HG02852 (cell line): Measurements from ENCODE around the gene PARD3.
A peak's percentile ranks its signal among the peaks of the same experiment; 100 is the strongest.

Source experiments
- ATAC-seq: cut with Tn5 transposase; IDR thresholded peaks from one replicate; pipeline ENCODE4 v1.9.1; 2021; ENCODE audit warnings: mild to moderate bottlenecking, moderate library complexity; ENCODE audit not compliant: unreplicated experiment

The PARD3 gene

DNA sequence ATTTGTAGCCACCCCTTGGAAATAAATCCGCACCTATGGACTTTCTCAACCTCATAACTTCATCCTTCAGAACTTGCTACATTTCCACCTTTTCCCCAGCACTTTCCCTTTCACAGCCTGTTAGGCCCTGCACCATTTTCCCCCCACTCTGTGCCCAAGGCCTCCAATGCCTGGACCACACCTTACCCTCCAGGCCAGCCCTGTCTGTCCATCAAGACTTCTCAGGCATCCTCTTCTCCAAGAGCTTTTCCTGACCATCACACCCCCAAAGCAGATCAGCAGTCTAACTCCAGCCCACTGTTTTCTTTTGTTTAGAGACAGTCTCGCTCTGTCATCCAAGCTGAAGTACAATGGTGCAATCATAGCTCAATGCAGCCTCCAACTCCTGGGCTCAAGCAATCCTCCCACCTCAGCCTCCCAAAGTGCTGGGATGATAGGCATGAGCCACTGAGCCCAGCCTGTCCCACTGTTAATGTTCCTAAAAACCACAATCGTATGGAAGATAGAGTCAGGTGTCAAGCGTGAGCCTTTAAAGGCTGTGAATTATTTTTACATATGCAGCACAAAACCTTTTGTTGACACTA lies 116.8 kb downstream of the PARD3 start:
- no peak for ATAC-seq

DNA sequence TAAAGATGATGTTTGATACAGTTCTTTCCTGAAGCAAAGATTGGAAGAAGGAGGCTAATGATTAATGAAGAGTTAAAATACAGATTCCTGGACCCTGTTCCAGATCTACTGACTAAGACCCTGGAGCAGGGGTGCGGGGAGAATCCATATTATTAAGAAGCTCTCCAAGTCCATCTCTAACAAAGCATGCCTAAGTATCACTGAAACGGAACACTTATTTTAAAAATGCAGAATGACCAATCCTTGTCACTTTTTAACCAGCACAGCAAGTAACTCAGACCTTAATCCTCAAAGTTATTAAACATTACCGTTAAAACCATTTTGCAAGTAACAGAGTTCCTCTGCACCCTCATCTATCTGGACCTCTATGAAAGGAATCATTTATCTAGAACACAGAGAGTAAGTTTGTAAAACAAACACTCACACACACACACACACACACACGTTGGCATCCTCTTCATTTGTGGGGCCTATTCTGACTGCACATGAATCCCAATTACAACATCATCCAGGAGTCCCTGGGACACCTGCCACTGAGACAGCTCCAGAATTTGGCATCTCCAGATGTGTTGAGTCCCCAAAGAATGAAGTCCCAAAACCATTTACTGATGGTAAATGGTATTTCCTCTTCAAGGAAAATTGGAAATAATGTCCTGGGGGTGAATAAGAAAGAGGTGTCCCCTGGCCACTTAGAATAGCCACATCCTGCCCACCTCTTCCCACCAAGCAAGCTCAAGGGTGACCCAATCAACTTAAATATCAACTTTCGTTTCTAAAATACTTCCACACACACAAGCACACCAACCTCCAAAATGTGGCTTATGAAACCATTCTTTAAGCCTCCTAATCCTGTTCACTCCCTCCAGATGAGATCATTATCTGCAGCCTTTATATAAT lies 117.5 kb downstream of the PARD3 start:
- ATAC-seq = no peak

DNA sequence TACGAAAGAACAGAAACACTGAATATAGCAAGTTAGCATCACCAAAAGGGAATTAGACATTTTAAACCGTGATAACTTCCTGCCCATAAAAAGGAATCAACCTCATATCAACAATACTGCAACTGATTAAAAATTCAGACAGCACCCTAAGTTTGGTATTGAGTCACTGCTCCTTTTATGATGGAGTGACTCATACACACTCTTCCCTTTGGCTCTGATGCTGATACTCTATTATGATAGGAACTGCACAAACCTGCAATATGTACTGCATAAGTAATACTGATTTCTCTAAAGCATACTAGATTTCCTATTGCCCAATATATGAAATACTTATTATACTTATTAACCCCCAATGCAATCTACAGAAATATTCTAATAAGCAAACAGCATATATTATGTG lies 118.7 kb downstream of the PARD3 start:
- no peak for ATAC-seq

DNA sequence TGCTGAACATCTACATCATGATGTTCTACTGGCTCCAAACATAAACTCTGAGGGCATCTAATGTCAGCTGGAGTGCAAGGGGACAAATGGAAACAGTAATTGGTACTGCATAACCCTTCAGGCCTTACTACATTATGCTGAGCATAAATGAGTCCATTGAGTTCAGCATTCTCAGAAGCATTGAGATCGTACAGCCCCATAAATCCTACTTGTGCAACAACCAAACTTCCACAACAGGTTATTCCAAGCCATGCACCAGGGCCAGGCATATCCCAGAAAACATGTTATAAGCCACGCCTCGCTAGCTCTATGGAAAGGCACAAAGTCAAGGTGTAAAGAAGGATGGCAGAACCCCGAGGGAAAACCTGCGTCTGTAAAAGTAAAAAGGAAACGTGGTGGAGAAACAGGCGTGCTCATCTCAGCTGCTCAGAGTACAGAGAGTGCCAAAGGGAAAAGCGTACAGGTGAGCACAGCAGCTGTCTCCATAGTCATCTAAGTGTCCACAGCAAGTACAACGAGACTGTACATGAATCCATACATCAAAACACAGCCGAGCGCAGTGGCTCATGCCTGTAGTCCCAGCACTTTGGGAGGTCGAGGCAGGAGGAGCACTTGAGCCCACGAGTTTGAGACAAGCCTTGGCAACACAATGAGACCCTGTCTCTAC lies 124.6 kb downstream of the PARD3 start:
- no peak for ATAC-seq

DNA sequence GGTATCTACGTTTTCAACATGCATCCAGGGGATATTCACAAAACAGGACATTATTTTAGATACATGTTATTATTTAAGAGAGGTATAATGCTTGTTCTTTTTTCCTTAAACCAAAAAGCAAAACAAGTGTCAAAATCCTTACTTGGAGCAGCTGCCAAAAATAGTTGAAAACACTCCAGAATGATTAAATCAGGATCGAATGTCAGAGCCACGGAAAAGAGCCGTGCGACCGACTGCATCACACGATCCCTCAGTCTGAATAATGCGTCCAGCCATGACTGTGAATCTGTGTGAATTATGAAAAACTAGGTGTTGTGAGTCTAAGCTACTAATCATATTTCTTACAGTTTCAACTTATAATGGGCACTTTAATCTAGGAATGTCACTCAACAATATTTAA lies 126.0 kb downstream of the PARD3 start:
- ATAC-seq = no peak

DNA sequence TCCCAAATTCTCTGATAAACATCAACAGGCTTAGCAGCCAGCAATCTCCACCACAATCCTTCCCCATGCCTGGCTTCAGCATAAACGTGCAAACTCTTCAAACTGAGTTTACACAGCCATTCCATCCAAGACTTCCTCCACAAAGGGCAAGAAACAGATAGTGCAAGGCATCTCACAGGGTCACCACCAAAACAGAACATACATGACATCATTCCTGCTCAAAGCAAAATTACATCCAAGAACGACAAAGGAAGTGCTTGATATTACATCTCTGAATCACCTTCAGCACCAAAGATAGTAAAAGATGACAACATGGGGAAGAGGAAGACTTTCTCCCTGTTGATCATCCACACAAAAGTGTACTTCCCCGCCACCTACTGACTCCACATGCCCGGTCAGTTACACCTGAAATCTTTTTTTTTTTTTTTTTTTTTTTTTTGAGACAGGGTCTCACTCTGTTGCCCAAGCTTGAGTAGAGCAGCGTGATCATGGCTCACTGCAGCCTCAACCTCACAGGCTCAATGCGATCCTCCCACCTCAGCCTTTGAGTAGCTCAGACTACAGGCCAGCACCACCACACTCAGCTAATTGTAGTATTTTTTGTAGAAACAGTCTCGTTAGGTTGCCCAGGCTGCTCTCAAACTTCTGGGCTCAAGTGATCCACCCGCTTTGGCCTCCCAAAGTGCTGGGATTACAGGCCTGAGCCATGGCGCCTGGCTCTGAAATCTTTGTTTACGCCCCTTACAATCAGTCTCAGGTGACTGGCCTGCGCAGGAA lies 127.5 kb downstream of the PARD3 start:
- no peak for ATAC-seq

DNA sequence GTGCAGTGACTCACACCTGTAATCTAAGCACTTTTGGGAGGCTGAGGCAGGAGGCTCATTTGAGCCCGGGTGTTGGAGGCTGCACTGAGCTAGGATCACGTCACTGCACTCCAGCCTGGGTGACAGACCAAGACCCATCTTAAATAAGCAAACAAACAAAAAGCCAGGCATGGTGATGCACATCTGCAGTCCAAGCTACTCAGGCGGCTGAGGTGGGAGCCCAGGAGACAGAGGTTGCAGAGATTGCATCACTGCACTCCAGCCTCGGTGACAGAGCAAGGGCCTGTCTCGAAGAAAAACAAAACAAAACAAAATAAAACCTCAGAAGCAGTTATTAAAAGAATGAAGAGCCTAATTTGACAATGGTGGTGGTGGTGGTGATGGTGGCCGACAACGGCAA lies 132.5 kb downstream of the PARD3 start:
- no peak for ATAC-seq

DNA sequence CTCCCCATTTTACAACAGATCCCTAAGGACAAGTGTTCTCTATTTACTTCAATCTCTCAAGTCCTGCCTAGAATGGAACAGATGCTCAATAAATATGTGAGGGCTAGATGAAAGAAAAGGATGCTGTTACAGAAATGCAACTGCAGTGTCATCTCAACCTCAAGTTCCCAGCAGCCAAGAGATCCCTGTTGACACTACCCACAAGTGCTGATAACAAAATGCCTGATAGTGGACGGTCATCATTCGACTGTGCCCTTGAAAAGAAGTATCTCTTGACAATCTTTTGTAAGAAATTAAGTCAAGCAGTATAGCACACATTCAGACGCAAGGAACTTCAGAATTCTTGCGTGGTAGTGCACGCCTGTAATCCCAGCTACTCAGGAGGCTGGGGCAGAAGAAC lies 133.2 kb downstream of the PARD3 start:
- ATAC-seq = no peak

DNA sequence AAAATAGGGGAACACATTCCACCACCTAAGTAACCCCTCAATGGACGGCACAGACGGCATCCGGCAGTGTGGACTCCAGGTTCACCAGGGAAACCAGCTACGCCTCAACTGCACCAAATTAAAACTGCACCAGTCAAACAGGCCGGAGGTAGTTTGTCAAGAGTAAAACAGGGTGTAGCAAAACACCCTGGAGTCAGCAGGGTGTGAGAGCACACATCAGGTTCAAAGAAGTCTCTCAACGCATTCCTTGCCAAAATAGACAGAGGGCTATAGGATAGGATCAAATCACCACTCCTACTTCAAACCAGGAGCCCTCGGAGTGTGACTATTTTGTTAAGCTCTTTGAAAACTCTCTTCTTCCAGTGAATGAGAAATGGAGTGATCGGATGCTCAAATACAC lies 135.9 kb downstream of the PARD3 start:
- no peak for ATAC-seq

DNA sequence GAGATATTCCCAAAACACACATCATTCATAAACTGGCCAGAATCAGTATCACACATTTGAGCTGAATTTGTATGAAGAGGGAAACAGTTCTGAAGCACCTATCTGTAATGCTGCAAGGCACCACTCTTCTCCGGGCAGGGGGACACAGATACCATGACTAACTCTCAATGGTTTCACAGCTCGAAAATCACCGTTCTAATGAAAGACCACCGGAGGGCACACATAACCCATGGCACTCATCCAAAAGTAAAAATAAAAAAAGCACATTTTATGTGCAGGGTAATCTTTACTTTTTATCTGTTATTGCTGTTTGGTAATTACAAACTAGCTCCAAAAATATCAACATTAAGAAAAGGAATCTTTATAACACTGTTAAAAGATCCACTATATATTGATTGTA lies 137.5 kb downstream of the PARD3 start:
- ATAC-seq = no peak

DNA sequence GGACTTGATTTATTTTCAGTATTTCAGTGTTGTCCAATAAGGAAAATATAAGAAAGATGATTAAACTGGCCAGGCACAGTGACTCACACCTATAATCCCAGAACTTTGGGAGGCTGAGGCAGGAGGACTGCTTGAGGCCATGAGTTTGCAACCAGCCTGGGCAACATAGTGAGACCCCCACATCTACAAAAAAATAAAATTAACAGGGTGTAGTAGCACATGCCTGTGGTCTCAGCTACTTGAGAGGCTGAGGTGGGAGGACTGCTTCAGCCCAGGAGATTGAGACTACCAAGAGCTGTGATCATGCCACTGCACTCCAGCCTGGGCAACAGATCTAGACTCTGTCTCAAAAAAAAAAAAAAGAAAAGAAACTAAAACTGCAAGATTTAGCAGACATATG lies 138.0 kb downstream of the PARD3 start:
- no peak for ATAC-seq

DNA sequence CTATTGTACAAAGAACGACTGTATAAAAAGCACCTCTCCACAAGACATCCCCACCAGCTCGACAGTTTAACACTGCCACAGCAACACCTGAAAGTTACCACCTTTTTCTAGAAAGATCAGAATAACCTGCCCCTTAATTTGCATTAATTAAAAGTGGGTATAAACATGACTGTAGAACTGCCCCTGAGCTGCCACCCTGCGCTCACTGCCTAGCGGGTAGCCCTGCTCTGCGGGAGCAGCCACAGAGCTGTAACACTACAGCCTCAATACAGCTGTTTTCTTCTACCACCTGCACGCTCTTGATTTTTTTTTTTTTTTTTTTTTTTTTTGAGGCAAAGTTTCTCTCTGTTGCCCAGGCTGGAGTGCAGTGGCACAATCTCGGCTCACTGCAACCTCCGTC lies 140.9 kb downstream of the PARD3 start:
- no peak for ATAC-seq

DNA sequence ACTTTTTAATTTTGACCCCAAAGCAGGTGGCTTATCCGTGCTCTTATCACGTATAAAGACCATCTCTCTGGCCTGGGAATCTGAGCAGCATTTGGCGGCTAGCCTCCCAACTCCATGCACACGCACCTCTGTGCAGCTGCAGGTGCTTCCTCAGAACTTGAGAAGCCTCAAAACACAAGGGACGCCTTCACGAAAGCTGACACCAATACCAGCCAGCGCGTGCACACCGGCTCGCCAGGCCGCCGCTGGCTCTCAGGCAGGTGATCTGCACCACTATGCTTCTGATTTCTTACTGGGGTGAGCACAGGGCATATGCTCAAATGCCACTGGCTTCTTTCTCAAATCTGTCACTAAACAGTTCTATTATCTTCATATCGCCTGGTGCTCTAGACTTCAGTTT lies 145.0 kb downstream of the PARD3 start:
- no peak for ATAC-seq

DNA sequence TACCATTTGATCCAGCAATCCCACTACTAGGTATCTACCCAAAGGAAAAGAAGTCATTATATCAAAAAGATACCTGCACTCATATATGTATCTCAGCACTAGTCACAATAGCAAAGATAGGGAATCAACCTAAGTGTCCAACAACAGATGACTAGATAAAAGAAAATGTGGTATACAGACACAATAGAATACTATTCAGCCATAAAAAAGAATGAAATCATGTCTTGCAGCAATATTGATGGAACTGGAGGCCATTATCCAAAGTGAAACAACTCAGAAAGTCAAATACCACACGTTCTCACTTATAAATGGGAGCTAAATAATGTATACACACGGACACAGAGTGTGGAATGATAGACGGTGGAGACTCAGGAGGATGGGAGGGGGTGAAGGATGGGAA lies 146.0 kb downstream of the PARD3 start:
- no peak for ATAC-seq

DNA sequence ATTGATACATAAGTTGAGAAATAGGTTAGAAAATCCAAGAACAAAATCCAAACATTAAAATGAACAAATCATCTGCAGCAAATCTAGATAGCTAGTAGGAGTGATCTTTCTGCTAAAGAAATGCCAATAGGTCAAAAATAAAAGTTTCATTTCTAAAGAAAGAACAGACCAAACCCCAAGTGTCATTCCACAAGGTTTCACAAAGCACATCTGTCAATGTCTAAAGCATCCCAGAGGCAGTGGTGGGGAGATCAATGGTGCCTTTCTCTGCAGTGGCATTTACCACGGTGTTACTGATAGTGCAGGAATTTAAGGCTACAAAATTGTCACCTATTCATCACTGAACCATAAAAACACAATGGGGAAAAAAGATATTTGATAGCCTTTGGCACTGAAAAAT lies 147.9 kb downstream of the PARD3 start:
- peak; percentile 36 for ATAC-seq

DNA sequence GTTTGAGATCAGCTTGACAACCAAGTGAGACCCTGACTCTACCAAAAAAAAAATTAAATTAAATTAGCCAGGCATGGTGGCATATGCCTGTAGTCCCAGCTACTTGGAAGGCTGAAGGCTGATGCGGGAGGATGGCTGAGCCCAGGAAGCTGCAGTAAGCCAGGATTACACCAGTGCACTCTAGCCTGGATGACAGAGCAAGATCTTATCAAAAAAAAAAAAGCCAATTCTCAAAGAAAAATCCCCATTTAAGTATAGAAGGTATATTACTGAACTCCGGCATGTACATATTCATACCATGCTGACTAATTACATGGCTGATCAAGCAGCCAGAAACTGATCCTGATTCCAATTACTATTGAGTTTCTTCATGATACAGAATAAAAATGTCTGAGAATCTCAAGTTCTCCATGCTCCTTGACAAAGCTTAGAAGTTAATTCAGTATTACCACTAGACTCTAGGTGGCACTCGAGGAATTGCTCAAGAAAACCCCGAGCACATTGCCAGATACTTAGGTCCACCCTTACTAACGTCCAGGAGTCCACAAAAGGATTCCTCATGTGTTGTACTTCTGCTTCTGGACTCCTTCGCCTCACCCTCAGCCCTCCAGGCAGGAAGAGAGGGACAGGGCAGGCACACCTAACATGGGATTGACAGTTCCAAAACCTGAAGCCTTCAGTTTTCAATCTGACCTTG lies 148.9 kb downstream of the PARD3 start:
- ATAC-seq = peak; percentile 79

DNA sequence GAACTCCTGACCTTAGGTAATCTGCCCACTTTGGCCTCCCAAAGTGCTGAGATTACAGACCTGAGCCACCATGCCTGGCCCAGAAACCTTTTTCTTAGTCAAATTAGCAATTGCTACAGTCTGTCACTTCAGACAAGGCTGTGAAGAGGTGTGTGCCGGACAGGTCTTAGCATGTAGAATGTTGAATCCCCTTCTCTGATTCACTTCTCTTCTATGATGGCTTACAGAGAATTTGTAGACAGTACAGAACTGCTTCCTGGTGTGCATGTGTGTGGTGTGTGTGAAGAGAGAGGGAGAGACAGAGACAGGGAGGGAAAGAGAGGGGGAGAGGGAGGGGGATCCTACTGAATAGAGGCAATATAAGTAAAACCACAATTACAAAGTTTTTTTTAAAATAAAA lies 150.4 kb downstream of the PARD3 start:
- ATAC-seq = no peak

DNA sequence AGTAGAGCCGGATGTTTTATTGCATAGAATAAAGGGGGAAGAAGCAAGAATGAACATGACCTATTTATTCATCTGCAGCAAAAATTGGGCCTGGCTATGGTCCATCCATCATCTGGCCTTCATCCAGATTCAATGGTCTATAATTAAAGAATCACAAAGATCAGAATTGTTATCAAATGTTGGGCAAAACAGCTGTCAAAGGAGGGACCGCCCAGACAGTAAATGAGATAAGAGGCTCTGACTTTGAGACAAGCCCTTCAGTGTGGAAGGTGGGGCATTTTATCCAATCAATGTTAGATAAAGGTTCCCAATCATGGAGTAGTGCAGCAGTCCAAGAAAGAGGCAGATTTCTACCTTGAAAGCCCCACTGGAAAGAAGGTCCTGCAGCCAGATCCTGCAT lies 153.5 kb downstream of the PARD3 start:
- ATAC-seq = no peak

DNA sequence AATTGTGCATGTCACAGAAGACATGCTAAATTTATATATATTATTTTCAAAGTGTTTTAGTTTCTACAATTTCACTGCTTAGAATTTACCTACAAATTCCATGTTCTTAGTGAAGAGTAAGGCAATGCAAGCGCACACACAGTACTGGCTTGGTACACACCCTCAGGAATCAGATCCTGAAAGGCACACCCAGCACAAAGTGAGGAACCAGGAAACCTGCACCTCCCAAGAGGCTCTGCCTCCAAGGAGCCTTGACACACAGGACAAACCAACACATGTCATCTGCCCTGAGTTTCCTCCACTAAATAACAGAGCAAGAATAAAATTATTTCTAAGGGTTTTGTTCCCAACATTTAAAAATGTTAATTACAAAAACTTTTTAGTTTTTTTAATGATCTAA lies 156.2 kb downstream of the PARD3 start:
- no peak for ATAC-seq

DNA sequence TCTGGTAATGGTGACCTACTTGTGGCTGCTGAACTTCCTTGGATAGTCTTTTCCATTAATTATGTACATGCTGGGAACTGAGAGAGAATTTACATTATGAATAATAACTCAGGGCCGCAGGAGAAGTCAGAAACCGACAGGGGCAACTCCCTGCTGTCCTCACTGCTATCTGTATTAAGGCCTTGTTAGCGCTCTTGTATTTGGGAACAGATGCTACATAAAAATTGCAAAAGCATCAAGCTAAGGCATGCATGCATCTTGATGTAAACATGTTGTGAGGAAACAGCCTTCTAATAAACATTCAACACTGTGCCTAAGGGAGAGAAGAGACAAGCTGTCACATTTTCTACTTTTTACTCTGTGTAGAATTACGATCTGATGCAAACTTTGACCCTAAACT lies 158.4 kb downstream of the PARD3 start:
- ATAC-seq = no peak
